HG02678 (cell line): ENCODE data around the gene PHF12.

Source experiments
- ATAC-seq: cut with Tn5 transposase; IDR thresholded peaks from one replicate; pipeline ENCODE4 v1.9.1; 2021; ENCODE audit warnings: mild to moderate bottlenecking, moderate library complexity; ENCODE audit not compliant: unreplicated experiment

The PHF12 gene

DNA sequence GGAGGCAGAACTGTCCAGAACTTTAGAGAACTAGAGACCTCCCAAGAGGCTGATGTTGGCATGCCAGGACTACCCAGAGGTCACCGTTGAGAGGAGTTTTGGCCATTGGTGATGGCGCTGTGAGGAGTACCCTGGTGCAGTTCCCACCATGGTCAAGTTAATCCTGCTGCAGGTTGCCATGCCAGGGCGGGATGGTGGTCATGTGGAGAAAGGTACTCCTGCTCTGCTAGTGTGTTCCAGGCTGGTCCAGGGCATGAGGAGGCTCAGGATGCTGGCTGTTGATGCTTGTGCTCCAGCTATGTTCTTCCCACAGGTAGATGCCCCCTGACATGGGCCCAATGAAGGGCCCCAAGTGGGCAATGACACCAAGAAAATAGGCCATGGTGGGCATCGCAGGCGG lies 4.1 kb upstream of the PHF12 start:
- no peak for ATAC-seq

DNA sequence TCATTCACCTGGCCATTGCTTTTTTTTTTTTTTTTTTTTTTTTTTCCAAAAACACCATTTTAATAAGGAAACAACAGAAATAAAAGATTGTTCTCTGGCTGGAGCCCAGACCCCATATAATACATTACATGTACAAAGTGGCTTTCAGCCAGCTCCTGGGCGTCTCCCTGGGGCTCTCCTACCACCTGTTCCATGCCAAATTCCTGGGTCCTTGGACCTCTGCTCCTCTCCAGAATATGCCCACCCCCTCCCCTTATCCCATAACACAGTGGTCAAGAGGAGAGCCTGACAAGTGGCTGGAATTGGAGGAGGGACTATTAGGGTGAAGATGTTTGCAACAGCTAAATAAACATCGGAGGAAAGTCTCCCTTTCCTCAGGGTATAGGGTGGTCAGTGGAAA lies 3.6 kb upstream of the PHF12 start:
- no peak for ATAC-seq

DNA sequence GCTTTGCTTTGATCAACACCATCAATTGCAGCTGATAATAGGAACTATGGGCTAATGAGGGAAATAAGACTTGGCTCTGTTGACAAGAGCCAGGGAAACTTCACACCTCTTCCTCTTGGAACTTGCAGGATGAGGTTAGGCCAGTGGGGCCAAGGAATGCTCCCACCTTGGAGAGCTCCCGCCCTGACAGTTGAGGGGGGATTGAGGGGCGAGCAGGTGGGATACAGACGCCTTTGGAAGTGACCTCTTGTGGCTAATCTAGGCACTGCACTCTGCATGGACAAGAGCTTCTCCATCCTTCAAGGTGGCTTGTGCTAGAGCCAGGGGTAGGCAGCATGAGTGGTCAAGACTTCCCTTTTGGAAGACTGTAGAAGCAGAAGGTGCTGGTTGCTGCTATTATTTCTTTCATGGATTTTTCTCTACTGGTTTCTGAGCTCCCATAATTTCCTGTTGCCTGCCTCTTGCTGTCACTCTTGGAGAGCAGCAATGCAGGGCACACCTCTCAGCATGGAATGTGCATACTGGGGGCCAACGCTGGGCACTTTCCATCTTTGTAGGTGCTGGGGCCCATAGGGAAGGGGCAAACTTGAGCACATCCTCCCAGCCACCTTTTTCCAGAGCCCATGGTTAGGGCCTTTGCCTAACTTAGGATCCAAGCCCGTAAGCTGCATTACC lies 2.3 kb upstream of the PHF12 start:
- no peak for ATAC-seq

DNA sequence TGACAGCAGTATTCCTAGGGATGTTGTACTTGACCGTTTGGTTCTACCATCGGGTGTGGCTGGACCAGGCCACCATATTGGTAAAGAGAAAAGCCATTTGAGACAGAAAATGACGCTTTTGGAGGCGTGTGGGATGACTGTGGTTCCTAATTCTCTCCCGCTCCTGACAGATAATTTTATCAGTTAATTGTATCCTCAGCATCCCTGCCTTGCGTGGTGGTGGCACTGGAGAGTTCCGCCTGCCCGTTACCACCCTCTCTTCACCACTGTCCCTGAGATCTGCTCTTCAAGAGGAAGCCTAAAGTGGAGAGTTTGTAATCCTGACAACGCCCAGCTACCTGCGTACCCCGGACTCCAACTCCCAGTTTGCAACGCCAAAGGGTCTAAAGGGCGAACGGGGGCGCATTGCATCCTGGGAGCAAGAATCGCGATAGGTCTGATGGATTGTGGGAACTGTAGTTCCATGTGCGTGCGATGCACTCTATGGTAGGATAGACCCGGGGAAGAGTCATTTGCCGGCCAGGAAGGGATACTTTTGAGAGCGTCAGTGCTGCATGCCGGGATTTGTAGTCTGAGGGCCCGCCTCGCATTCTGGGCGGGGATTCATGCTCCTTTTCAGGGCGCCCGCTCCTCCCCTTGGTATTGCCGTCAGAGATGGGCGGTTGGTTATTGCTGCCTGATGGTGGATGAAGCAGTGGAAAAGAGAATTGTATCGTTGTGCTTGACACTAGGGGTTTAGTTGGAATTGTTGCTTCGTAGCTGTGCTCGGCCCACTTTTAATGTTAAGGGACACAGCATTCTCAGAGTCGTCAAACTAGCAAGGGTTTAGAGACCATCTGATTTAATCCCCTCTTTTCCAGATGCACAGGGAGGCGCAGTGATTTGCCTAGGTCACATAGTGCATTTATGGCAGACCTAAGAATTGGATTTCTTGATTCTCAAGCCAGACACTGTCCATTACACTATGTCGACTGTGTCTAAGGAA lies 965 bp upstream of the PHF12 start:
- peak; percentile 53 for ATAC-seq

DNA sequence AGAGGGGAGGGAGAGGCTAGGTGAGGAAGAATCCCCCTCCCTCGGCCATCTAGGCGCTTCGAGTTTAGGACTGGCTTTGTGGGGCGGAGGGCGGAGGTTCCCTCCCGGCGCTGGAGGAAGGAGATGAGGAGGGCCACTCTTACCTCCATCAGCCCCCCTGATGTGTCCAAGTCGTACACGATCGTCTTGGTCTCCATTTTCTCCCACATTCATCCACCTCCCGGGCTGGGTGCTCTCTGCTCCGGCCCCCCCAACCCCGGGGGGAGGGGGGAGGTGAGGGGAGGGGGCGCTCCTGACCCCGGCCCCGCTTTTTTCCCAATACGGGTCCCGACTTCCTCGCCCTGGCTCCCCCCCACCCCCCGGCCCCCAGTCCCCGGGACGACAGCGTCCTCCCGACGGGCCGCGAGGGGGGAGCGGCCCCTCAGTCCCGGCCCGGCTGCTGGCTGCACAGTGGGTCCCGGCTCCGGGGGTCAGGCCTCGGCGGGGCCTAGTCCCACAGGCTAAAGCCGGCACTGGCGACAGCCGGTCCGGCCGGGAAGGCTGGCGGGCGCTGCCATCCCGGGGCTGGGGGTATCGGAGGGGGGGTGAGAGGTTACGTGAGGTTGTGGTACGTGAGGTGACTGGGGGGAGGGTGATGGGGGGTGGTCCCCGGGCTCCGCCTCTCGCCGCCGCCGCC lies 428 bp downstream of the PHF12 start:
- ATAC-seq: no peak

DNA sequence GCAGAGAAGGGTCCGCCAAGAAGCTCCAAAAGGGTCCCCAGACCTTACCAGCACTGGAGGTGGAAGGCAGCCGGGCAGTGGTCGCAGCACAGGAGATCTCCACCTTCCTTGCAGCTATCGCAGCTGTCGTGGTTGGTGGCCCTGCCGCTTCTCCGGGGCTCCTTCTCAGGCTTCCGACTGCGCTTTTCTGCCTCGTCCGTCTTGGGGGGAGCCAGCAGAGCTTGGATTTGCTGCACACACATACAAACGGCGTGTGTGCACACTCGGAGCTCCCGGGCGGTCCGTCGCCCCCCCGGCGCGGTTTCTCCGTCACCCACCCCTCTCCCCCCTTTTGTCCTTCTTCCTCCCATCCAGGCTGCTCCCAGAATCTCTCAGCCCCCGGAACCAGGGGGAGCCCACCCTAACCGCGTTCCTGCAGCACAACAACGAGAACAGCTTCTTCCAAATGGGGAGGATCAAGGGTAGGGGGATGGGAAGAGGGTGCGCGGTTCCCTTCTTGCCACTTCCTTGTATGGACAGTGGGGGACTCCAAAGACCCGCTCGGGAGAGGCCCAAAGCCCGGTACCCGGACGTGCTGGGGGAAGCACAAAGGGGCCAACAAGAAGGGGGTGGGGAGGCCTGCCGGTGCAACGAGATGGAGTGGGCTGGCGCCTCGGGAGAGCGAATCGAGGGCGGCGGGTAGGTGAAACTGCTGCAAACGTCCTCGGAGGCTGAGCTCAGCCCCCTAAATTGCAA lies 1.1 kb downstream of the PHF12 start:
- ATAC-seq: no peak

DNA sequence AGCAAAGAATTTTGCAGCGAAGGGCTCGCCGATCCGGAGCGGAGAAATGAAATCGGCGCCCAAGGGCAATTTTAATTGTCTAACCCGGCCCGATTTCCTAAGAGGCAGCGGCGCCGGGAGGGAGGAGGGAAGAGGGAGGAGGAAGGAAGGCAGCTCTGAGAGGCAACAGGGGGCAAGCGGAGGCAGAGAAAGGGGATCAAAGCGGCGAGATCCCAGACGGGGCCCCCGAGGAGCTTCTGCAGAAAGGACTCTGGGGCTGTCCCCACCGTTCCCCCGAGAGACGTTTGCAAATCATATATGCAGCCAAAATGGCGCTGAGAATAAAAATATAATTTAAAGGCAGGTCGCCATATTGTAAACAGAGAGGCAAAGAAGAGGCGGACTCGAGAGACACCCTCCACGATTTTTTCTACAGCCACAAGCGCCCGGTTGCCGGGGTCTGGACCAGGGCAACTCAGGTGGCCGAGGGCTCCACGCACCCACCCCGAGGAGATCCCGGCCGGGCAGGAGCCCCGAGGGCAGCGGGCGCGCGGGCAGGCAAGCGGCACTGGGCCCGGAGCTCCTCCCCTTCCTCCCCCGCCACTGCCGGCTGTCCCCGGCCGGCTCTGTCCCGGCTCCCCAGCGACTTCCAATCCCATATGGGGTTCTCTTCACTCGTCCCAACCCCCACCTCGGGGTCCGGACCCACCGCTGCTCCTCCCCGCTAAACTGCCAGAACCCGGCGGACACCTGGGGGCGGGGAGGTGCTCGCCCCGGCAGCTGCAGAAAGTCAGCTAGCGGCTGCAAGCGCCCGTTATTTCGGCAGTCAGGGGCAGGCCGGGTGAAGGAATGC lies 1.9 kb downstream of the PHF12 start:
- ATAC-seq: no peak

DNA sequence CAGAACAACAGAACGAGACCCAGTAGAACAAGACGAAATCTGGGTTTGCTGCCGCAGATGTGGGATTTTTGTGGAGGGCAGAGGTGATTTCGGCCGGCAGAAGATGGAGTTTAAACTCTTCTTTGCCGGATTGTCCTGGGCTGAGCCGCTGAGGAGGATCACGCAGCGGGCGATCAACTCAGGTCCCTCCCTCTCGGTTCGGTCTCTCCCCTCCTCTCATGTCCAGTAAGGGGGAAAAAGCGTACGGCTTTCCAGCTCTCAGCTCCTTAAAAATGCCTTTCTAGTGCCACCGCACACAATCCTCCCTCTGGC lies 2.5 kb downstream of the PHF12 start:
- no peak for ATAC-seq

DNA sequence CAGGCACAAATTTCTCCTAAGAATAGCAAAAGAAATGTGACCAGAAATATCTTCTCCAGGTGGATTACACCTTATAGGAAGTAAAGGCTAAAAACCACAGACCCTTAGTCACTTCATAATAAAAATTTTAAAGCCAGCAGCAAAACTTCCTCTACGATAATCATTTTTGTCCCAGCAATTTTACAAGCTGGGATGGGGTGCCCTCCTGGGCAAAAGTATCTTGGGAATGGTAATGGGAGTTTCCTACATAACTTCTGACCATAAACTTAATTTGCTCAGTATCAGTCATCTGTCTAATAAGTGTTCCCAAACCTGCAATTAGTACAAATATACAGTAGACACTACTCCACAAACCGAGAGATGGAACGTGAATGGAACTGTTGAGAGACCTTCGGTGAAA lies 3.0 kb downstream of the PHF12 start:
- ATAC-seq: no peak

DNA sequence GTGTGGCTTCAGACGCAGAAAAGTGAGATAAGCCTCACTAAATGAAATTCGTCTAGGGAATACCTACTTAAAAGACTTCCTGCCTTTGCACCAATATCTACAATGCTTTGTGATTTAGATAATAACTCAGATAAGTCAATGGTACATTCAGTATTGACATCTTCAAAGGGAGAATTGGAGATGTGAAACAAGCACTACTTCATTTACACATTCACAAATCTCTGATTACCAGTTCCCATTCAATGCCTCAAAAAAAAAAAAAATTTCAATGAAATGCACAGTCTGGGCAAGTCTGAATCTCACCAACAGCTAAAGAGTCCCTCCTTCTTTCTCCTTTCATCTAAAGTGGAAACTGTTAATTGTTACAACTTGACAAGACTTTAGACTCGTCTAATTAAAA lies 3.7 kb downstream of the PHF12 start:
- no peak for ATAC-seq

DNA sequence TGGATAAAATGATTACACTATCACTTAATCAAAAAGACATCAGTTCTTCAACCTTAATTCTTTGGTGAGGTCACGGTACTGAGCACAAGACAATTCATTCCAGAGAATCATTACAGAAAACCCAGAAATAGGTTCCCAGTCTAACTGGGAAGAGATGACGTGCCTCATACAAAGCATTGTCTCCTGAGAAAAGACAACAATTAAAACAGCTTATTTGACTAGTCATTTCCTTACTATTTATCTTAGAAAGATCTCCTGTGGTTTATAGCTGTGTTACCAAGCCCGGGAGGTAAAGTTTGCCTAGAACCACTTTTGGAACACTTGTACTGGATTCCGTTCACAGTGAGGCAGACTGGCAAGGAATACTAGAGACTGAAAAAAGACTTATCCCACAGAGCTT lies 5.1 kb downstream of the PHF12 start:
- no peak for ATAC-seq

DNA sequence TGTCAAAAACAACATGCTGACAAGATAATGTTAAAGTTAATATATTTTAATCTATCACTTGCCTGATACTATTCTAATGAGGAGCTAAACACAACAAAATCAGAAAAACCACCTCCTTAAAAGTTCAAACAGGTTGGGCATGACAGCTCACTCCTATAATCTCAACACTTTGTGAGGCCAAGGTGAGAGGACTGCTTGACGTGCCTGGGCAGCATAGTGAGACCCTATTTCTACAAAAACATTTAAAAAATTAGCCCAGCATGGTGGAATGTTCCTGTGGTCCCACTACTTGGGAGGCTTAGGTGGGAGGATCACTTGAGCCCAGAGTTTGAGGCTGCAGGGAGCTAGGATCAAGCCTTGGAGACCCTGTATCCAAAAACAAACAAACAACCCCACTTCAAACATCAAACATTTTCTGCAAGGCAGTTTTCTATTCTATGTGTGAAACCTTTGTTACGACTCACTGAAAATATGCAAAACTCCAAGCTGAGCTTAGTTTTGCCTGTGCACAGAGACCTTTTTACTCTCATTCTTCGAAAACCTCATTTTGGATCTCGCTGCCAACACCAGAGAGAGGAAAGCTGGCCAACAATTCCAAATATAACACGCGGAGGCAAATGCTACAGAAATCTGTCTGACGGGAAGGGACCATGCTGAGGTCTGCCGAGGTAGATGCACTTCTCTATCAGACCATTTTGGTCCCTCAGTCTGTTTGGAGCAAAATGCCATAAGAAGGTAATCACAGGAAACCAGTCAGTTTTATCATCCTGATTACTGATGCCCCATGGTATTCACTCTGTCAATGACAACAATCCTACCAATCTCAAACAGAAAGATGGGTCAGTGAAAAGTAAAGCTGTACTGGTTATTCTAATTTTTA lies 6.2 kb downstream of the PHF12 start:
- no peak for ATAC-seq

DNA sequence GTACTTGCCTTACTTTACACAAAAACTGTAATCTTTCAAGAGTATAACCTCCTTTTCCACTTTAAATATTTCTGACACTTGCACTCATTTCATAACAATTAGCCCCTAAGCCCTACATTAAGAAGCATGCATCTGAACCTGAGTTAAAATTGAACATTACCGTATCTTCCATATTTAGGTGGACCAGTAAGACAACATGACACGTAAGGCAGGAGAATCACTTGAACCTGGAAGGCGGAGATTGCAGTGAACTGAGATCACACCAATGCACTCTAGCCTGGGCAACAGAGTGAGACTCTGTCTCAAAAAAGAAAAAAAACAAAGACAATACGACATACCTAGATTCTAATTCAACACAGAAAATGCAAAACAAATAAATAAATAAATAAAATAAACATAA lies 7.0 kb downstream of the PHF12 start:
- no peak for ATAC-seq

DNA sequence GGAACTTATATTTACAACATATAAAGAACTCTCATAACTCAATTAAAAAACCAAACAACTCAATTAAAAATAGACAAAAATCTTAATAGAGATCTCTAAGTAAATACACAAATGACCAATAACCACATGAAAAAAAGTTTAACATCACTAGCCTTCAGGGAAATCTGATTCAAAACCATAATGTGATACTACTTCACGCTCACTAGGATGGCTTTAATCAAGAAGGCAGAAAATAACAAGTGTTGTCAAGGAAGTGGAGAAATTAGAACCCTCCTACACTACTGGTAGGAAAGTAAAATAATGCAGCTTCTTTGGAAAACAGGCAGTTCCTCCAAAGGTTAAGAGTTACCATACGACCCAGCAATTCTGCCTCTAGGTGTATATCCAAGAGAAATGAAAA lies 8.4 kb downstream of the PHF12 start:
- no peak for ATAC-seq

DNA sequence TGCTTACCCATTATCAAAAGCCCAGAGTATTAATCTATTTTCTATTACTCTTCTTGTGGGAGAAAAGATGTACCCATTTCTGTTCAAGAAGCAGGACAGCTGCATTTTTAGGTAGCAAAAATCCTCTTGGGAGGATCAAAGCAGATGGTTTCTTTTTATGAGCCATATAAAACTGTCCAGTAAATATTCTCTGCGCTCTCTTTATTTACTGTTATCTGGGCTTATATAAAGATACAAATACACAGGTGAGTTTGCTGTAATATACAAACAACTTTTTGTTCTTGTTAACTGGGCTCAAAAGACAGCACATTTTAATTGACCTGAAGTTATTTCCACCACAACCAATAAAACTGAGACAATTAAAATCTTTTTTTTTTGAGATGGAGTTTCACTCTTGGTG lies 10.1 kb downstream of the PHF12 start:
- ATAC-seq: no peak

DNA sequence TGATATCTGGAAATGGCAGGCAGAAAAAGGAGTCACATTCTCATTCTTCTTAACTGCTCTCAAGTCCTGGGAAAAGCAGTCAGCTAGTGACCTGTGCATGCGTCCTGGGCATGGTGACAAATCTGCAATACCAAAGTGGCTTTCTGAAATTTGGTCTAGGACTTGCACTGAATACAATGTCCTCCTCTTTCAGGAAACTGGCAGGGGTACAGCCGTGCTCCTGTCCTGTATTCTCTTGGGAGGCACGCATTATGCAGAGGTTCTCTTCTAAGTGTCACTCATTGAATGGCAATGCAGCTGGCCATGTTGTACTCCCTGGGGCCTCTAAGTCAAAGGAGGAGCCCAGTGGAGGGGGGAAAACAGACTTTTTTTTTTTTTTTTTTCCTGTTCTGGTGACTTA lies 10.6 kb downstream of the PHF12 start:
- ATAC-seq: no peak

DNA sequence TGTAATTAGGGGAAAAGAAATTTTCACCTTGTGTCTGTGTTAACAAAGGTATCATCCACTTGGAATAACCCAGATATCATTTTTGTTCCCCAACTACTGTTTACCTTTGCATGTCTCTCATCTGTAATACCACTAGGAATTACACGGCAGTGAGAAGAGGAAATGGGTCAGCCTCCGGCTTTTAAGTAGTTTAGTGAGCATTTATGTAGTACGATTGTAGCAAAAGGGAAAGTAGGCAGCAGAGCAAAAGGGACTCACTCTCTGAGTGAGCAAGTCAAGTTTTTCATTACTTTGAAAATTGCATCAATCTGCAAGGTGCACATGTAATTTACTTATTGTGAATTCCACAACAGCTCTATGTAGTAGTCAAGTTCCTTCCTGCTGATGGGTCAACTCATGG lies 11.2 kb downstream of the PHF12 start:
- ATAC-seq: no peak

DNA sequence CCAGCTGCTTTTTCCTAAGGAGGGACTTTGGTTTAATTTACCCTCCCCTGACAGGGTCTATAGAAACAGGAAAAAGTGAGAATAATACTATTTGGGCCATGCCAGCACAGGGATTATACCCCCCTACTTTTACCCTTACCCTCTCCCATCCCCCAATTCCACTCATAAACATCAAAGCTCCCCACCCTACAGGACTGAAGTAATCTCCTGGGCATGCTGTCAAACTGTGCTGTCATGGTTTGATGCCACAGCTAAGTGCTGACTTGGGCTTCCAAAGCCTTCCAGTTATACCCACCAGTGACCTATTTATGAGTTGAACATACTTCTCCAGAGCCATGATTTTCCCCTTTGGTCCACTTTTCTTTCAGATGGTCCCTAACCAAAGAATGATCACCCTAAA lies 12.8 kb downstream of the PHF12 start:
- ATAC-seq: no peak

DNA sequence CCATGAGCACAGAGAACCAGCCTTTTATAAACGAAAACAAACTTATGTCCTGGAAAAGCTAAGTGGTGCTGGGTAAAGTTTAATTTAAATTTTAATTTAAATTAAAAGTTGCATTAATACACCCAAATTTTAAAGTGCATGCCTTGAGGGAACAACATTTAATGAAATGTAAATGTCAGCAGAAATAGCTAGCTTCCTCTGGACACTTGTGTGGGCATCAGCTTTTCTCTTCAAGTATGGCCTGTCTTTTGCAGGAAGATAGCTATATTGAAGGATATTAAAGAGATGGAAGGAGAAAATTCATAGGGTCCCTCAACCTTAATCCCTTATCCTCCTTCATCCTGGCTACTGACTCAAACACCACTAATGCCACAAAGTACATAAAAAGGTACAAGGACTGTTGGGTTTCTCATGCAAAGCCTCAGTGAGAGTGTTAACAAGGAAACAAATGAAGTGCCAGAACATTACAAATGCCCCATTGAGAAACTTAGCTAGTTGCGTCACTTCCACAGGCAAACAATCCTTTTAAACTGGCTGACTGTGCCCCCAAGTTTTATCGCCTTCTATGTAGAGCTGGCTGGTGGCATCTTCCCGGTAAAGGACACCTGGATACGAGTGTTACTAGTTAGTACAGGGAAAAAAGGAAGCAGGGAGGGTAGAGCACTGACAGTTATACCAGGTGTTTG lies 14.1 kb downstream of the PHF12 start:
- no peak for ATAC-seq
